Loucy (cell line): Measurements from ENCODE around the gene GPATCH2L.

Experiments
- H2AFZ ChIP-seq: fragments of 200-600 bp; sonication (generic); 2 replicates; pipeline ENCODE4 v1.6.0; 2016; ENCODE audit warnings: antibody characterized with exemption, mild to moderate bottlenecking, low read length, moderate library complexity
- H3F3A ChIP-seq: fragments of 200-600 bp; 2 replicates; pipeline ENCODE4 v1.6.0; 2016; ENCODE audit warnings: antibody characterized with exemption, low read depth, mild to moderate bottlenecking
- H3K27me3 ChIP-seq: fragments of 200-600 bp; sonication (generic); 2 replicates; pipeline ENCODE4 v1.6.1; 2014; ENCODE audit warnings: low read length, mild to moderate bottlenecking; ENCODE audit not compliant: insufficient read depth, poor library complexity, severe bottlenecking
- H3K36me3 ChIP-seq: fragments of 200-600 bp; sonication (generic); 2 replicates; pipeline ENCODE4 v1.6.1; 2016; ENCODE audit warnings: low read length; ENCODE audit not compliant: insufficient read depth
- H3K4me1 ChIP-seq: fragments of 200-600 bp; sonication (generic); 2 replicates; pipeline ENCODE4 v1.5.1; 2014; ENCODE audit warnings: low read length, mild to moderate bottlenecking; ENCODE audit not compliant: insufficient read depth, poor library complexity, severe bottlenecking
- H3K4me2 ChIP-seq: fragments of 200-600 bp; sonication (generic); 2 replicates; pipeline ENCODE4 v1.6.0; 2014; ENCODE audit warnings: antibody characterized with exemption, low read length, low read depth, mild to moderate bottlenecking; ENCODE audit not compliant: poor library complexity, severe bottlenecking
- H3K4me3 ChIP-seq: fragments of 200-600 bp; sonication (generic); 2 replicates; pipeline ENCODE4 v1.5.1; 2014; ENCODE audit warnings: low read length, mild to moderate bottlenecking, mixed read lengths; ENCODE audit not compliant: poor library complexity, severe bottlenecking
- H3K79me2 ChIP-seq: fragments of 200-600 bp; sonication (generic); 2 replicates; pipeline ENCODE4 v1.6.1; 2014; ENCODE audit warnings: low read length; ENCODE audit not compliant: insufficient read depth
- H3K9ac ChIP-seq: fragments of 200-600 bp; sonication (generic); 2 replicates; pipeline ENCODE4 v1.6.0; 2014; ENCODE audit warnings: mild to moderate bottlenecking, low read depth, low read length, moderate library complexity; ENCODE audit not compliant: poor library complexity, severe bottlenecking
- H3K9me2 ChIP-seq: fragments of 200-600 bp; sonication (generic); replicated peaks from 2 replicates; pipeline ENCODE4 v1.6.1; 2016; ENCODE audit warnings: low read depth, low read length, mixed read lengths
- H3K9me3 ChIP-seq: fragments of 200-600 bp; sonication (generic); 2 replicates; pipeline ENCODE4 v1.6.1; 2014; ENCODE audit warnings: mild to moderate bottlenecking, antibody characterized with exemption, low read length, low read depth; ENCODE audit not compliant: insufficient read depth
- H4K20me1 ChIP-seq: fragments of 200-600 bp; sonication (generic); 2 replicates; pipeline ENCODE4 v1.6.0; 2014; ENCODE audit warnings: antibody characterized with exemption, low read length, mild to moderate bottlenecking; ENCODE audit not compliant: insufficient read depth, poor library complexity, severe bottlenecking
- EZH2phosphoT487 ChIP-seq: fragments of 200-600 bp; IDR thresholded peaks from 2 replicates; pipeline ENCODE4 v1.6.1; 2018; ENCODE audit warnings: antibody characterized with exemption, mild to moderate bottlenecking, moderate library complexity, borderline replicate concordance
- TF ChIP-seq, protein P1 (sequence below): fragments of 200-600 bp; sonication (generic); conservative IDR thresholded peaks from 2 replicates; pipeline ENCODE4 v1.5.1; 2014; ENCODE audit warnings: mild to moderate bottlenecking, antibody characterized with exemption, low read length

Gene GPATCH2L

GRCh38 chr14:76217179-76217578 is 65.5 kb downstream of the GPATCH2L start:
- Histone ChIP-seq H3K36me3 (0 out of 2 replicates have a peak, but pooled peaks cover 3% of the 10 kb centered on the region), H3K4me3 (no peak overlapping the region), H3F3A (no peaks in the 10 kb centered on the region), H3K4me1 (peaks cover 5% of the 10 kb centered on the region), H3K9me3 (no peaks in the 10 kb centered on the region), H3K9me2 (no peaks in the 10 kb centered on the region), H3K9ac (no peak overlapping the region), H3K4me2 (no peak overlapping the region), H3K27me3 (no peaks in the 10 kb centered on the region), H3K79me2 (no peaks in the 10 kb centered on the region), H2AFZ (no peak overlapping the region), H4K20me1 (no peaks in the 10 kb centered on the region)
- TF ChIP-seq, protein P1, sequence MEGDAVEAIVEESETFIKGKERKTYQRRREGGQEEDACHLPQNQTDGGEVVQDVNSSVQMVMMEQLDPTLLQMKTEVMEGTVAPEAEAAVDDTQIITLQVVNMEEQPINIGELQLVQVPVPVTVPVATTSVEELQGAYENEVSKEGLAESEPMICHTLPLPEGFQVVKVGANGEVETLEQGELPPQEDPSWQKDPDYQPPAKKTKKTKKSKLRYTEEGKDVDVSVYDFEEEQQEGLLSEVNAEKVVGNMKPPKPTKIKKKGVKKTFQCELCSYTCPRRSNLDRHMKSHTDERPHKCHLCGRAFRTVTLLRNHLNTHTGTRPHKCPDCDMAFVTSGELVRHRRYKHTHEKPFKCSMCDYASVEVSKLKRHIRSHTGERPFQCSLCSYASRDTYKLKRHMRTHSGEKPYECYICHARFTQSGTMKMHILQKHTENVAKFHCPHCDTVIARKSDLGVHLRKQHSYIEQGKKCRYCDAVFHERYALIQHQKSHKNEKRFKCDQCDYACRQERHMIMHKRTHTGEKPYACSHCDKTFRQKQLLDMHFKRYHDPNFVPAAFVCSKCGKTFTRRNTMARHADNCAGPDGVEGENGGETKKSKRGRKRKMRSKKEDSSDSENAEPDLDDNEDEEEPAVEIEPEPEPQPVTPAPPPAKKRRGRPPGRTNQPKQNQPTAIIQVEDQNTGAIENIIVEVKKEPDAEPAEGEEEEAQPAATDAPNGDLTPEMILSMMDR: no peak
- TF ChIP-seq EZH2phosphoT487: no peak

DNA sequence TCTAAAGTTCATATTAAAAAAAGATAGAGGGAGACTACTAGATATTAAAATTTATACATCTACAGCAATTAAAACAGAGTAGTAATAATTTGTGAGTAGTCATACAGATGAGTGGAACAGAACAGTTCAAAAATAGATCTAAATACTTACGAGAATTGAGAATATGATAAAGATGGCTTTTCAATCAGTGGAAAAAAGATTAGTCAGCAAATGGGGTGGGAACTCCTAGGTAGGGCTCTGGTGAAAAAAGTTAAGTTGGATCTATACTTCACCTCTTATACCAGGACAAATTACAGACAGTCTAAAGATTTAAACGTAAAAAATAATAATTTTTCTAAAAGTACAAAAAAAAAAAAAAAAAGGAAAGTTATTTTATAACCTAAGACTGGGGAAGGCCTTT is 66.9 kb downstream of the GPATCH2L start:
- Histone ChIP-seq H3K4me2 (no peak overlapping the region), H3K4me1 (no peaks in the 10 kb centered on the region), H3K27me3 (no peaks in the 10 kb centered on the region), H3K9me3 (no peaks in the 10 kb centered on the region), H3K4me3 (no peak overlapping the region), H3K79me2 (no peaks in the 10 kb centered on the region), H3F3A (no peaks in the 10 kb centered on the region), H4K20me1 (no peaks in the 10 kb centered on the region), H3K36me3 (0 out of 2 replicates have a peak, but pooled peaks cover 3% of the 10 kb centered on the region), H3K9ac (no peak overlapping the region), H3K9me2 (no peaks in the 10 kb centered on the region), H2AFZ (no peak overlapping the region)
- TF ChIP-seq EZH2phosphoT487: no peak
- TF ChIP-seq, protein P1: no peak

DNA sequence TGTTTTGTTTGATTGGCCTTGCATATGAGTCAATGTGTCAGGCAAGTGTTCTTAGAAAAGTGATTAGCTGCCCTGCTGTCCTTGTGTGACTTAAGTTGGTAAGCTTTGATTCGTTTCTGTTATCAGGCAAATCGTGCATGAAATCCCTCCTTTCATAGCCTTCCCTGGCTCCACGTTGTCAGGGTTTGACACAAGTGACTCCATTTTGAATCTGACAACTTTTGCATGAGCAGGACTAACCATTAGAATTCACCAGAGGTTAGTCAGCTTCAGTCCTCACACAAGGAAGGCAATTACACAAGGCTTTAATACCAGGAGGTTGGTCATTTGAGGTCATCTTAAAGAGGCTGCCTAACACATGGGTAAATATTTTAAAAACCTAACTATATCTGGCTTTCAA is 68.2 kb downstream of the GPATCH2L start:
- no peaks in the 10 kb centered on the region for H4K20me1 ChIP-seq
- H3K36me3 ChIP-seq: no peaks in the 10 kb centered on the region
- H3K4me1 ChIP-seq: no peaks in the 10 kb centered on the region
- no peak overlapping the region for H3K9ac ChIP-seq
- H3K79me2 ChIP-seq: no peaks in the 10 kb centered on the region
- no peak overlapping the region for H3K4me3 ChIP-seq
- no peaks in the 10 kb centered on the region for H3K9me2 ChIP-seq
- 0 out of 2 replicates have a peak, but pooled peaks cover 2% of the 10 kb centered on the region for H3K9me3 ChIP-seq
- no peak overlapping the region for H3K4me2 ChIP-seq
- no peaks in the 10 kb centered on the region for H3F3A ChIP-seq
- H2AFZ ChIP-seq: no peak overlapping the region
- no peaks in the 10 kb centered on the region for H3K27me3 ChIP-seq
- no peak for TF ChIP-seq EZH2phosphoT487
- TF ChIP-seq, protein P1: no peak
